GM23338 (cell line): ENCODE measurements around the gene CAPN8. TPM values are rescaled to one million over a fixed set of nuclear protein-coding genes. Genes with fewer than 3 reads are reported as not detected.

Source experiments
- ATAC-seq: fragments of 200-7000 bp; cut with Tn5 transposase; 3 replicates; pipeline ENCODE4 v1.9.1; 2020
- DNase-seq: peaks from one replicate; pipeline ENCODE4 v3.0.0-alpha.2; 2015; ENCODE audit warnings: low spot score
- H2AFZ ChIP-seq: fragments of 200-600 bp; sonication (generic); 2 replicates; pipeline ENCODE4 v1.8.0; 2016; ENCODE audit warnings: antibody characterized with exemption, mild to moderate bottlenecking, moderate library complexity
- H3F3A ChIP-seq: fragments of 200-600 bp; sonication (generic); replicated peaks from 2 replicates; pipeline ENCODE4 v1.8.0; 2017; ENCODE audit warnings: antibody characterized with exemption, mixed run types, low read depth
- H3K27ac ChIP-seq: fragments of 200-600 bp; sonication (generic); 2 replicates; pipeline ENCODE4 v1.6.1; 2016; ENCODE audit warnings: low read depth
- H3K27me3 ChIP-seq: fragments of 200-600 bp; sonication (generic); 2 replicates; pipeline ENCODE4 v1.8.0; 2016; ENCODE audit warnings: mild to moderate bottlenecking, mixed run types, moderate library complexity; ENCODE audit not compliant: insufficient read depth
- H3K36me3 ChIP-seq: fragments of 200-600 bp; sonication (generic); 2 replicates; pipeline ENCODE4 v1.8.0; 2016; ENCODE audit warnings: mild to moderate bottlenecking; ENCODE audit not compliant: insufficient read depth
- H3K4me1 ChIP-seq: fragments of 200-600 bp; sonication (generic); 2 replicates; pipeline ENCODE4 v1.8.0; 2016; ENCODE audit warnings: mild to moderate bottlenecking, moderate library complexity; ENCODE audit not compliant: insufficient read depth
- H3K4me2 ChIP-seq: fragments of 200-600 bp; sonication (generic); 2 replicates; pipeline ENCODE4 v1.7.1; 2017; ENCODE audit warnings: mixed run types
- H3K4me3 ChIP-seq: fragments of 200-600 bp; sonication (generic); 2 replicates; pipeline ENCODE4 v1.6.1; 2016; ENCODE audit warnings: mixed run types
- H3K79me2 ChIP-seq: fragments of 200-600 bp; sonication (generic); replicated peaks from 2 replicates; pipeline ENCODE4 v1.8.0; 2017; ENCODE audit warnings: mild to moderate bottlenecking; ENCODE audit not compliant: insufficient read depth
- H3K9me2 ChIP-seq: fragments of 200-600 bp; sonication (generic); 2 replicates; pipeline ENCODE4 v1.8.0; 2017; ENCODE audit not compliant: insufficient read depth
- H4K20me1 ChIP-seq: fragments of 200-600 bp; sonication (generic); replicated peaks from 2 replicates; pipeline ENCODE4 v1.8.0; 2017; ENCODE audit warnings: mild to moderate bottlenecking; ENCODE audit not compliant: insufficient read depth
- H3K27ac Mint-ChIP-seq: 2 replicates; pipeline ENCODE4 v1.8.0; 2020; ENCODE audit warnings: inconsistent platforms, mild to moderate bottlenecking, moderate library complexity, mixed read lengths
- H3K27me3 Mint-ChIP-seq: 3 replicates; pipeline ENCODE4 v1.8.0; 2022; ENCODE audit warnings: low read depth, mild to moderate bottlenecking, moderate library complexity, mixed read lengths, inconsistent platforms; ENCODE audit not compliant: insufficient read depth, poor library complexity
- H3K36me3 Mint-ChIP-seq: 3 replicates; pipeline ENCODE4 v1.8.0; 2021; ENCODE audit warnings: low read depth, mild to moderate bottlenecking, inconsistent platforms, moderate library complexity, mixed read lengths
- H3K4me1 Mint-ChIP-seq: 3 replicates; pipeline ENCODE4 v1.8.0; 2020; ENCODE audit warnings: mild to moderate bottlenecking, inconsistent platforms, mixed read lengths
- H3K4me3 Mint-ChIP-seq: 3 replicates; pipeline ENCODE4 v1.8.0; 2021; ENCODE audit warnings: moderate library complexity, mild to moderate bottlenecking, inconsistent platforms, mixed read lengths
- H3K9me3 Mint-ChIP-seq: 3 replicates; pipeline ENCODE4 v1.8.0; 2020; ENCODE audit warnings: moderate library complexity, mild to moderate bottlenecking, inconsistent platforms, mixed read lengths
- CREB1 ChIP-seq: fragments of 250-450 bp; sonication (Bioruptor Pico); IDR thresholded peaks from 2 replicates; pipeline ENCODE4 v1.5.0; 2020; ENCODE audit warnings: low read depth, mild to moderate bottlenecking, moderate library complexity
- EZH2 ChIP-seq: fragments of 200-600 bp; sonication (generic); IDR thresholded peaks from one replicate; pipeline ENCODE4 v1.8.0; 2017; ENCODE audit warnings: antibody characterized with exemption, mild to moderate bottlenecking, low read depth; ENCODE audit not compliant: unreplicated experiment
- EZH2phosphoT487 ChIP-seq: fragments of 200-600 bp; sonication (generic); IDR thresholded peaks from one replicate; pipeline ENCODE4 v1.8.1; 2018; ENCODE audit warnings: antibody characterized with exemption; ENCODE audit not compliant: unreplicated experiment
- JUNB ChIP-seq: IDR thresholded peaks from one replicate; pipeline ENCODE4 v1.6.1; 2016; ENCODE audit warnings: antibody characterized with exemption; ENCODE audit not compliant: unreplicated experiment
- NANOG ChIP-seq: IDR thresholded peaks from 2 replicates; pipeline ENCODE4 v1.6.1; 2016; ENCODE audit warnings: antibody characterized with exemption, borderline replicate concordance
- POLR2AphosphoS5 ChIP-seq: IDR thresholded peaks from 2 replicates; pipeline ENCODE4 v1.6.1; 2016; ENCODE audit warnings: antibody characterized with exemption, low read depth
- STAT1 ChIP-seq: IDR thresholded peaks from one replicate; pipeline ENCODE4 v1.6.1; 2016; ENCODE audit warnings: antibody characterized with exemption; ENCODE audit not compliant: unreplicated experiment
- ZNF114 ChIP-seq: fragments of 250-450 bp; sonication (Bioruptor Pico); IDR thresholded peaks from 2 replicates; pipeline ENCODE4 v1.5.0; 2020; ENCODE audit warnings: mild to moderate bottlenecking, moderate library complexity
- ZNF331 ChIP-seq: fragments of 250-450 bp; sonication (Bioruptor Pico); IDR thresholded peaks from 2 replicates; pipeline ENCODE4 v1.5.0; 2020; ENCODE audit warnings: low read depth, mild to moderate bottlenecking, moderate library complexity
- polyA plus RNA-seq: library from polyadenylated mRNA; unstranded; fragments of >200 nt; fragmentation: Nextera tagmentation; extraction: Ambion mirVana; gene quantifications from 2 replicates; pipeline ENCODE4 v1.2.1, GENCODE V29; 2016
- total RNA-seq: library from RNA; depleted of rRNA; stranded (reverse); fragments of >200 nt; shearing (Covaris generic); gene quantifications from 2 replicates; pipeline ENCODE4 v1.2.3, GENCODE V29; 2014
- TF ChIP-seq, protein P1 (sequence below): IDR thresholded peaks from 2 replicates; pipeline ENCODE4 v1.6.1; 2016; ENCODE audit warnings: antibody characterized with exemption
- TF ChIP-seq, protein P2 (sequence below), 2 experiments: fragments of 200-600 bp in 1 of 2; sonication (generic) in 1 of 2; conservative IDR thresholded peaks; 2 replicates each; pipeline versions ENCODE4 v1.5.1 to v1.6.1; 2016 to 2017; ENCODE audit warnings: antibody characterized with exemption in 2 of 2, low read depth in 2 of 2, mild to moderate bottlenecking in 2 of 2, moderate library complexity in 1 of 2
- TF ChIP-seq, protein P3 (sequence below): IDR thresholded peaks from one replicate; pipeline ENCODE4 v1.6.1; 2018; ENCODE audit warnings: antibody characterized with exemption; ENCODE audit not compliant: unreplicated experiment

Gene CAPN8
- total and polyA plus RNA-seq, 2 experiments from 2014 or later = not detected

DNA sequence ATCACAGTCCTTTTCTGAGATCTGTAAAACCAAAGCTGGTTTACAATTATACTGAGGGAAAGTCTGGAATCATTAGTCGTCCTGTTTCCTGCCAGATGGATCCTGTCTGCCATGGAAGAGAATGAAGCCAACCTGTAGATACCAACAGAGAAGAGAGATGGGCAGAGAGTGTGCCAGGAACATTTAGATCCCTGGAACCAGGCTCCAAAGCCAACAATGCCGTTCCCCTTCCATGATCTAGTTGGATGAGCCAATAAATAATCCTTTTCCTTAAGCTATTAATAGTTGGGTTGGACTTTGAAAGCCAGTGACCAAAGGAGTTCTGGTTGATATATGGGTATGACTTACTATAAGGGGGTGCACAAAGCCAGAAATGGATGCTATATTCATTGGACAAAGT is 15.0 kb downstream of the CAPN8 start:
- peaks cover 11% of the 10 kb centered on the region for H3K27me3 Mint-ChIP-seq
- 0 out of 2 replicates have a peak, but pooled peaks cover 3% of the 10 kb centered on the region for H3K9me2 ChIP-seq
- H2AFZ ChIP-seq = no peak overlapping the region
- H3K27ac ChIP-seq = no peak overlapping the region
- H3K4me3 ChIP-seq = no peak overlapping the region
- H3K36me3 Mint-ChIP-seq = no peaks in the 10 kb centered on the region
- TF ChIP-seq CREB1 = no peak
- no peak for TF ChIP-seq ZNF114 (CRISPR knock-in tag)
- no peak for TF ChIP-seq JUNB
- TF ChIP-seq, protein P1, sequence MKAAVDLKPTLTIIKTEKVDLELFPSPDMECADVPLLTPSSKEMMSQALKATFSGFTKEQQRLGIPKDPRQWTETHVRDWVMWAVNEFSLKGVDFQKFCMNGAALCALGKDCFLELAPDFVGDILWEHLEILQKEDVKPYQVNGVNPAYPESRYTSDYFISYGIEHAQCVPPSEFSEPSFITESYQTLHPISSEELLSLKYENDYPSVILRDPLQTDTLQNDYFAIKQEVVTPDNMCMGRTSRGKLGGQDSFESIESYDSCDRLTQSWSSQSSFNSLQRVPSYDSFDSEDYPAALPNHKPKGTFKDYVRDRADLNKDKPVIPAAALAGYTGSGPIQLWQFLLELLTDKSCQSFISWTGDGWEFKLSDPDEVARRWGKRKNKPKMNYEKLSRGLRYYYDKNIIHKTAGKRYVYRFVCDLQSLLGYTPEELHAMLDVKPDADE = no peak
- H3K4me2 ChIP-seq = no peak overlapping the region
- peaks cover 43% of the 10 kb centered on the region for H3K4me1 Mint-ChIP-seq
- H3K9me3 Mint-ChIP-seq = peaks cover 6% of the 10 kb centered on the region; the same call in 2 of the 3 replicates
- no peaks in the 10 kb centered on the region for H3K36me3 ChIP-seq
- H4K20me1 ChIP-seq = no peaks in the 10 kb centered on the region
- no peaks in the 10 kb centered on the region for H3K27me3 ChIP-seq
- peaks cover 32% of the 10 kb centered on the region for H3K4me1 ChIP-seq
- H3F3A ChIP-seq = 0 out of 2 replicates have a peak, but pooled peaks cover 6% of the 10 kb centered on the region
- no peak overlapping the region for H3K27ac Mint-ChIP-seq
- no peaks in the 10 kb centered on the region for H3K79me2 ChIP-seq
- H3K4me3 Mint-ChIP-seq = no peak overlapping the region
- ATAC-seq = no peak
- DNase-seq = no peak

DNA sequence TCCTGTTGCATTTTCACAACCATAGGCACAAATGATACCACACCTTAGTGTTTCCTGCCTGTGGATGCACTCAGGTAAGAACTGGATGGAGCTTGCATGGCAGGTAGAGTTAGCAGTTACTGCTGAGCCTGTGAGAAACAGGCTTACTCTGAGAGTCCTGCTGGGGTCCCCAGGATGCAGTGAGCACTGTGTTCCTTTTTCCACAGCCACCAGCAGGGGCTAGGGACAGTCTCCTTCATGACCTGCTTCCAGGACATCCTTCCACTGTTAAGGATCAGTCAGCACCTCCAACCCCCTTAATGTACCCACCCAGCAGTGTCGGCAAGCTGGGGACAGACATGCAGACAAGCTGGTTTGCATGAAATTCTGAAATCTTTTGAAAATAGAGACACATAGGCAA is 16.3 kb downstream of the CAPN8 start:
- 0 out of 2 replicates have a peak, but pooled peaks cover 6% of the 10 kb centered on the region for H3F3A ChIP-seq
- H3K27ac ChIP-seq = no peak overlapping the region
- peaks cover 14% of the 10 kb centered on the region for H3K27me3 Mint-ChIP-seq
- H3K9me2 ChIP-seq = 0 out of 2 replicates have a peak, but pooled peaks cover 3% of the 10 kb centered on the region
- H3K36me3 ChIP-seq = no peaks in the 10 kb centered on the region
- no peak overlapping the region for H2AFZ ChIP-seq
- ATAC-seq = no peak
- no peak overlapping the region for H3K4me3 Mint-ChIP-seq
- DNase-seq = peak; percentile 9
- H3K4me1 Mint-ChIP-seq = peaks cover 43% of the 10 kb centered on the region
- H3K27me3 ChIP-seq = no peaks in the 10 kb centered on the region
- no peak overlapping the region for H3K27ac Mint-ChIP-seq
- peaks cover 32% of the 10 kb centered on the region for H3K4me1 ChIP-seq
- H3K36me3 Mint-ChIP-seq = no peaks in the 10 kb centered on the region
- no peak overlapping the region for H3K4me3 ChIP-seq
- no peaks in the 10 kb centered on the region for H3K79me2 ChIP-seq
- H4K20me1 ChIP-seq = no peaks in the 10 kb centered on the region
- no peak overlapping the region for H3K4me2 ChIP-seq
- H3K9me3 Mint-ChIP-seq = peaks cover 6% of the 10 kb centered on the region; the same call in 2 of the 3 replicates
- no peak for TF ChIP-seq NANOG
- TF ChIP-seq ZNF331 (CRISPR knock-in tag) = no peak
- TF ChIP-seq CREB1 = no peak
- TF ChIP-seq, protein P2, sequence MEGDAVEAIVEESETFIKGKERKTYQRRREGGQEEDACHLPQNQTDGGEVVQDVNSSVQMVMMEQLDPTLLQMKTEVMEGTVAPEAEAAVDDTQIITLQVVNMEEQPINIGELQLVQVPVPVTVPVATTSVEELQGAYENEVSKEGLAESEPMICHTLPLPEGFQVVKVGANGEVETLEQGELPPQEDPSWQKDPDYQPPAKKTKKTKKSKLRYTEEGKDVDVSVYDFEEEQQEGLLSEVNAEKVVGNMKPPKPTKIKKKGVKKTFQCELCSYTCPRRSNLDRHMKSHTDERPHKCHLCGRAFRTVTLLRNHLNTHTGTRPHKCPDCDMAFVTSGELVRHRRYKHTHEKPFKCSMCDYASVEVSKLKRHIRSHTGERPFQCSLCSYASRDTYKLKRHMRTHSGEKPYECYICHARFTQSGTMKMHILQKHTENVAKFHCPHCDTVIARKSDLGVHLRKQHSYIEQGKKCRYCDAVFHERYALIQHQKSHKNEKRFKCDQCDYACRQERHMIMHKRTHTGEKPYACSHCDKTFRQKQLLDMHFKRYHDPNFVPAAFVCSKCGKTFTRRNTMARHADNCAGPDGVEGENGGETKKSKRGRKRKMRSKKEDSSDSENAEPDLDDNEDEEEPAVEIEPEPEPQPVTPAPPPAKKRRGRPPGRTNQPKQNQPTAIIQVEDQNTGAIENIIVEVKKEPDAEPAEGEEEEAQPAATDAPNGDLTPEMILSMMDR (conservative IDR thresholded peaks at IDR 0.05; ENCODE audit: low read depth in 2 of 2) = no peak
- no peak for TF ChIP-seq EZH2phosphoT487
- TF ChIP-seq ZNF114 (CRISPR knock-in tag) = no peak
- TF ChIP-seq POLR2AphosphoS5 = no peak
- TF ChIP-seq, protein P3, sequence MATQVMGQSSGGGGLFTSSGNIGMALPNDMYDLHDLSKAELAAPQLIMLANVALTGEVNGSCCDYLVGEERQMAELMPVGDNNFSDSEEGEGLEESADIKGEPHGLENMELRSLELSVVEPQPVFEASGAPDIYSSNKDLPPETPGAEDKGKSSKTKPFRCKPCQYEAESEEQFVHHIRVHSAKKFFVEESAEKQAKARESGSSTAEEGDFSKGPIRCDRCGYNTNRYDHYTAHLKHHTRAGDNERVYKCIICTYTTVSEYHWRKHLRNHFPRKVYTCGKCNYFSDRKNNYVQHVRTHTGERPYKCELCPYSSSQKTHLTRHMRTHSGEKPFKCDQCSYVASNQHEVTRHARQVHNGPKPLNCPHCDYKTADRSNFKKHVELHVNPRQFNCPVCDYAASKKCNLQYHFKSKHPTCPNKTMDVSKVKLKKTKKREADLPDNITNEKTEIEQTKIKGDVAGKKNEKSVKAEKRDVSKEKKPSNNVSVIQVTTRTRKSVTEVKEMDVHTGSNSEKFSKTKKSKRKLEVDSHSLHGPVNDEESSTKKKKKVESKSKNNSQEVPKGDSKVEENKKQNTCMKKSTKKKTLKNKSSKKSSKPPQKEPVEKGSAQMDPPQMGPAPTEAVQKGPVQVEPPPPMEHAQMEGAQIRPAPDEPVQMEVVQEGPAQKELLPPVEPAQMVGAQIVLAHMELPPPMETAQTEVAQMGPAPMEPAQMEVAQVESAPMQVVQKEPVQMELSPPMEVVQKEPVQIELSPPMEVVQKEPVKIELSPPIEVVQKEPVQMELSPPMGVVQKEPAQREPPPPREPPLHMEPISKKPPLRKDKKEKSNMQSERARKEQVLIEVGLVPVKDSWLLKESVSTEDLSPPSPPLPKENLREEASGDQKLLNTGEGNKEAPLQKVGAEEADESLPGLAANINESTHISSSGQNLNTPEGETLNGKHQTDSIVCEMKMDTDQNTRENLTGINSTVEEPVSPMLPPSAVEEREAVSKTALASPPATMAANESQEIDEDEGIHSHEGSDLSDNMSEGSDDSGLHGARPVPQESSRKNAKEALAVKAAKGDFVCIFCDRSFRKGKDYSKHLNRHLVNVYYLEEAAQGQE = no peak
- TF ChIP-seq STAT1 = no peak
- TF ChIP-seq, protein P1 = no peak
- TF ChIP-seq EZH2 = no peak
- TF ChIP-seq JUNB = no peak
